WTC11 (cell line): Measurements from ENCODE around the gene SH2D4B. TPM values are rescaled to one million over a fixed set of nuclear protein-coding genes. Genes with fewer than 3 reads are reported as not detected.

ENCODE experiments used
- ATAC-seq: fragments of 200-7000 bp; cut with Tn5 transposase; 2 replicates; pipeline ENCODE4 v1.10.0; 2021; ENCODE audit warnings: mild to moderate bottlenecking, moderate library complexity
- CTCF ChIA-PET: fragments of 300-600 bp; sonication (Branson Sonifier 250); formaldehyde crosslinking; loops from one replicate; lab custom pipeline; 2021; ENCODE audit warnings: antibody characterized with exemption; lab: Charles Lee
- POLR2A ChIA-PET: fragments of 350-600 bp; sonication (Branson Sonifier 250); formaldehyde crosslinking; loops from one replicate; lab custom pipeline; 2021; ENCODE audit warnings: antibody characterized with exemption; lab: Charles Lee
- DNase-seq: peaks from one replicate; pipeline ENCODE4 v3.0.0; 2021; ENCODE audit warnings: low spot score
- H3K27ac Mint-ChIP-seq: 2 replicates; pipeline ENCODE4 v1.8.0; 2021; ENCODE audit warnings: mixed read lengths
- H3K27me3 Mint-ChIP-seq: 2 replicates; pipeline ENCODE4 v1.8.0; 2021; ENCODE audit warnings: low read depth, mild to moderate bottlenecking, moderate library complexity, mixed read lengths
- H3K36me3 Mint-ChIP-seq: 2 replicates; pipeline ENCODE4 v1.8.0; 2021; ENCODE audit warnings: mixed read lengths
- H3K4me1 Mint-ChIP-seq: 2 replicates; pipeline ENCODE4 v1.8.0; 2022; ENCODE audit warnings: mixed read lengths
- H3K4me3 Mint-ChIP-seq: 2 replicates; pipeline ENCODE4 v1.8.0; 2021; ENCODE audit warnings: mild to moderate bottlenecking, moderate library complexity, mixed read lengths
- H3K9me3 Mint-ChIP-seq: 2 replicates; pipeline ENCODE4 v1.8.0; 2021; ENCODE audit warnings: mixed read lengths
- ESRRA ChIP-seq: sonication (generic); formaldehyde crosslinking; IDR thresholded peaks from 2 replicates; pipeline ENCODE4 v1.8.1; 2022; ENCODE audit warnings: mild to moderate bottlenecking, missing genetic modification reagents, borderline replicate concordance
- ETV6 ChIP-seq: sonication (generic); formaldehyde crosslinking; IDR thresholded peaks from 2 replicates; pipeline ENCODE4 v1.8.1; 2022; ENCODE audit warnings: mild to moderate bottlenecking, missing genetic modification reagents
- KAT7 ChIP-seq: sonication (generic); formaldehyde crosslinking; IDR thresholded peaks from 2 replicates; pipeline ENCODE4 v1.8.1; 2023; ENCODE audit warnings: missing genetic modification reagents, mild to moderate bottlenecking, borderline replicate concordance
- MLX ChIP-seq: sonication (generic); formaldehyde crosslinking; IDR thresholded peaks from 2 replicates; pipeline ENCODE4 v1.8.1; 2023; ENCODE audit warnings: mild to moderate bottlenecking, missing genetic modification reagents, moderate library complexity
- PRDM15 ChIP-seq: sonication (generic); formaldehyde crosslinking; IDR thresholded peaks from 2 replicates; pipeline ENCODE4 v1.8.0; 2022; ENCODE audit warnings: missing genetic modification reagents
- PREB ChIP-seq: sonication (generic); formaldehyde crosslinking; IDR thresholded peaks from 2 replicates; pipeline ENCODE4 v1.8.1; 2022; ENCODE audit warnings: mild to moderate bottlenecking, missing genetic modification reagents, moderate library complexity, borderline replicate concordance
- RELA ChIP-seq: sonication (generic); formaldehyde crosslinking; IDR thresholded peaks from 2 replicates; pipeline ENCODE4 v1.8.1; 2022; ENCODE audit warnings: missing genetic modification reagents, mild to moderate bottlenecking, borderline replicate concordance
- ZNF532 ChIP-seq: fragments of 250-450 bp; sonication (Bioruptor Pico); IDR thresholded peaks from 2 replicates; pipeline ENCODE4 v1.9.0; 2021; ENCODE audit warnings: mild to moderate bottlenecking, borderline replicate concordance
- ZNF671 ChIP-seq: fragments of 250-450 bp; sonication (Bioruptor Pico); IDR thresholded peaks from 2 replicates; pipeline ENCODE4 v1.8.0; 2021; ENCODE audit warnings: mild to moderate bottlenecking
- total RNA-seq: library from RNA; stranded (reverse); gene quantifications from 3 replicates; pipeline ENCODE4 v1.2.3, GENCODE V29; 2021
- TF ChIP-seq, protein P1 (sequence below): fragments of 250-450 bp; sonication (Bioruptor Pico); conservative IDR thresholded peaks from 2 replicates; pipeline ENCODE4 v1.9.0; 2021; ENCODE audit warnings: mild to moderate bottlenecking

SH2D4B gene
- total RNA-seq, 1 experiment from 2014 or later = 0.04 TPM

DNA sequence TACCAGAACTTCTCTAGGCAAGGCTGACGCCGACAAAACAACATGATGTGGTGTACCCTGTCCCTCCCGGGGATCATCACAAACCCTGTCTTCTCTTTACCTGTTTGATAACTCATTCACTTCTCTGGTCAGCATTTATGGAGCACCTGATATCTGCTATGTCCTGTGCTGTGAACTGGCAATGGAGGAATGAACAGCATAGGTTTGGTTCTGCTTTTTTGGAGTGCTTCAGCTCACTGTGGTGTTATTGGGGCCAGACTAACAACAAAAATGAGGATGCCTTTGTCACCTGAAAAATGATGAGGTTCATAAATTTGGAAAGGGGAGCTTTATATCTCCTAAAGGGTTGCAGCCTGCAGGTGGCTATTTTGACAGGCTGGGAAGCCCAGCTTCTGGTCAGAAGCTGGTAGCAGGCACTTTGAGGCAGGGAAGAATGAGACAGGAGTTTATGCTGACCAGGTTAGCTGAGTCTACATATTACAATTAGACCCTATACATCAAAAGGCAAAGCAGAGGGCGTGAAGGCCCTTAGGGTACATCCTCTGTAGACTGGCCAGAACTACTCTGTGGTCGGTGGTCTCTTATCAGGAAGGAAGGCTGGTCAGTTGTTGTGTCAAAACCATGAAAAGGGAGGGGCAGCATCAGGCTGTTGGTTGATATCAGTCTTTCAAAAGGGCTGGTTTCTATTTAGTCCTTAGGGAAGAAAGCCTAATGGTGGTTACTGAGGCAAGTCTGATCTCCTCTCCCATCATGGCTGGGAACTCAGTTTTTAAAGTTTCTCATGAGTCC lies 42.3 kb downstream of the SH2D4B start (continued):
- TF ChIP-seq ZNF532 (CRISPR knock-in tag) (no peak), ESRRA (no peak), KAT7 (CRISPR knock-in tag) (no peak)
- TF ChIP-seq, protein P1, sequence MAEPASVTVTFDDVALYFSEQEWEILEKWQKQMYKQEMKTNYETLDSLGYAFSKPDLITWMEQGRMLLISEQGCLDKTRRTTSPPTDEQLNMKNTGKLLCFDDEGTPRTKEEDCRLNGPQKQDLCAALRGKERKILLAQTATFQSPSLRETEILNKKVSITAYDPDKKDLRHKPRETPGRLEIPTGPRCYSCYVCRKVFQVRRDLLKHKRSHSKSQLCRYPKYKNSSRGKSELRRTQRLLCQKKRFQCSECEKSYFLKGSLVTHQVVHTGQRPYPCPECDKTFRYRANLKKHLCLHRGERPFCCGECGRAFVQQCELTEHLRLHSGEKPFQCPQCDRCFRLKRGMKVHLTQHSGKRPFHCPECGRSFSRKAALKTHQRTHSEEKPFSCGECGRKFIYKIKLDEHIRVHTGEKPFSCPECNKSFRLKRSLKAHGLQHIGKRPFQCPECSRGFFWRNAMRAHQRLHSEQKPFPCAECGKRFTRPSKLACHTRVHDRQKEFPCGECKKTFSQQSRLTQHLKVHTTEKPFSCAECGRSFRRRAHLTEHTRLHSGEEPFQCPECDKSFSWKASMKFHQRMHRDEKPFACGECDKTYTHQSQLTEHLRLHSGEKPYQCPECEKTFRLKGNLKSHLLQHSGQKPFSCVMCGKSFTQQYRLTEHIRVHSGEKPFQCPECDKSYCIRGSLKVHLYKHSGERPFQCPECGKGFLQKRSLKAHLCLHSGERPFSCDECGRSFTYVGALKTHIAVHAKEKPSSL (CRISPR knock-in tag) = no peak

GRCh38 chr10:80580638-80581468 lies 43.2 kb downstream of the SH2D4B start:
- Mint-ChIP-seq H3K4me1 (peaks cover 8% of the 10 kb centered on the region), H3K4me3 (no peak overlapping the region), H3K36me3 (peaks cover 4% of the 10 kb centered on the region; the same call in 1 of the 2 replicates), H3K27ac (no peak overlapping the region), H3K27me3 (no peaks in the 10 kb centered on the region; the same call in 1 of the 2 replicates), H3K9me3 (peaks cover 17% of the 10 kb centered on the region)
- ChIA-PET POLR2A (no interaction called here), CTCF (interaction anchor here (2.8 kb wide), 1 partner anchor 15 kb away, joined by 9 read pairs; no protein-coding TSS in a partner anchor)
- no peak for ATAC-seq
- no peak for DNase-seq
- TF ChIP-seq ETV6 (CRISPR knock-in tag) = no peak
- no peak for TF ChIP-seq PRDM15 (CRISPR knock-in tag)
- no peak for TF ChIP-seq MLX (CRISPR knock-in tag)
- no peak for TF ChIP-seq PREB (CRISPR knock-in tag)
- TF ChIP-seq ZNF671 = no peak
- no peak for TF ChIP-seq RELA
